GM10248 (cell line): ENCODE data around the gene LRP5.

ENCODE experiments used
- CTCF ChIA-PET: fragments of 300-600 bp; sonication (Branson Sonifier 250); formaldehyde crosslinking; extraction: SDS; loops from one replicate; lab custom pipeline; 2021; ENCODE audit warnings: antibody characterized with exemption; lab: Yijun Ruan, JAX
- POLR2A ChIA-PET: fragments of 350-650 bp; sonication (Branson Sonifier 250); formaldehyde crosslinking; extraction: SDS; loops from one replicate; lab custom pipeline; 2020; ENCODE audit warnings: antibody characterized with exemption; lab: Yijun Ruan, JAX
- DNase-seq: peaks from one replicate; pipeline ENCODE4 v3.0.0; 2012; ENCODE audit errors: extremely low spot score
- TF ChIP-seq, protein P1 (sequence below): IDR thresholded peaks from 2 replicates; pipeline ENCODE4 v1.5.1; 2012; ENCODE audit warnings: mild to moderate bottlenecking, low read depth; ENCODE audit errors: extremely low read depth, missing control alignments, control extremely low read depth

Gene LRP5

GRCh38 chr11:68361702-68362101 is 49.3 kb downstream of the LRP5 start:
- ChIA-PET POLR2A (no interaction called here), CTCF (interaction anchor here (1.7 kb wide), 1 partner anchor 23 kb away, joined by 4 read pairs; no protein-coding TSS in a partner anchor)
- DNase-seq, result no peak
- TF ChIP-seq, protein P1, sequence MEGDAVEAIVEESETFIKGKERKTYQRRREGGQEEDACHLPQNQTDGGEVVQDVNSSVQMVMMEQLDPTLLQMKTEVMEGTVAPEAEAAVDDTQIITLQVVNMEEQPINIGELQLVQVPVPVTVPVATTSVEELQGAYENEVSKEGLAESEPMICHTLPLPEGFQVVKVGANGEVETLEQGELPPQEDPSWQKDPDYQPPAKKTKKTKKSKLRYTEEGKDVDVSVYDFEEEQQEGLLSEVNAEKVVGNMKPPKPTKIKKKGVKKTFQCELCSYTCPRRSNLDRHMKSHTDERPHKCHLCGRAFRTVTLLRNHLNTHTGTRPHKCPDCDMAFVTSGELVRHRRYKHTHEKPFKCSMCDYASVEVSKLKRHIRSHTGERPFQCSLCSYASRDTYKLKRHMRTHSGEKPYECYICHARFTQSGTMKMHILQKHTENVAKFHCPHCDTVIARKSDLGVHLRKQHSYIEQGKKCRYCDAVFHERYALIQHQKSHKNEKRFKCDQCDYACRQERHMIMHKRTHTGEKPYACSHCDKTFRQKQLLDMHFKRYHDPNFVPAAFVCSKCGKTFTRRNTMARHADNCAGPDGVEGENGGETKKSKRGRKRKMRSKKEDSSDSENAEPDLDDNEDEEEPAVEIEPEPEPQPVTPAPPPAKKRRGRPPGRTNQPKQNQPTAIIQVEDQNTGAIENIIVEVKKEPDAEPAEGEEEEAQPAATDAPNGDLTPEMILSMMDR, result no peak

- CTCF ChIA-PET, result interaction anchor here (1.3 to 2.3 kb wide), 2 partner anchors 20 to 105 kb away, joined by 3 to 8 read pairs; no protein-coding TSS in a partner anchor
- no peak for DNase-seq
- TF ChIP-seq, protein P1, result no peak
- POLR2A ChIA-PET, result no interaction called here
These were observed 50.5 kb downstream of the LRP5 start for GRCh38 chr11:68362801-68363379.

GRCh38 chr11:68363776-68364175 is 51.4 kb downstream of the LRP5 start:
- no peak for DNase-seq
- POLR2A ChIA-PET, result no interaction called here
- CTCF ChIA-PET, result interaction anchor here (1.3 to 2.3 kb wide), 2 partner anchors 19 to 106 kb away, joined by 3 to 8 read pairs; no protein-coding TSS in a partner anchor
- TF ChIP-seq, protein P1, result no peak

GRCh38 chr11:68364581-68364980 is 52.2 kb downstream of the LRP5 start:
- no peak for DNase-seq
- ChIA-PET CTCF (interaction anchor here (2.3 kb wide), 1 partner anchor 19 kb away, joined by 8 read pairs; no protein-coding TSS in a partner anchor), POLR2A (no interaction called here)
- TF ChIP-seq, protein P1, result no peak

GRCh38 chr11:68365943-68366435 is 53.6 kb downstream of the LRP5 start:
- TF ChIP-seq, protein P1, result no peak
- no peak for DNase-seq
- ChIA-PET CTCF (no interaction called here), POLR2A (no interaction called here)

GRCh38 chr11:68367252-68367651 is 54.9 kb downstream of the LRP5 start:
- CTCF ChIA-PET, result interaction anchor here (2.0 kb wide), 1 partner anchor 18 kb away, joined by 5 read pairs; no protein-coding TSS in a partner anchor
- TF ChIP-seq, protein P1, result no peak
- no peak for DNase-seq
- POLR2A ChIA-PET, result no interaction called here
